ENCODE data around the gene IGLON5.

Gene IGLON5

DNA sequence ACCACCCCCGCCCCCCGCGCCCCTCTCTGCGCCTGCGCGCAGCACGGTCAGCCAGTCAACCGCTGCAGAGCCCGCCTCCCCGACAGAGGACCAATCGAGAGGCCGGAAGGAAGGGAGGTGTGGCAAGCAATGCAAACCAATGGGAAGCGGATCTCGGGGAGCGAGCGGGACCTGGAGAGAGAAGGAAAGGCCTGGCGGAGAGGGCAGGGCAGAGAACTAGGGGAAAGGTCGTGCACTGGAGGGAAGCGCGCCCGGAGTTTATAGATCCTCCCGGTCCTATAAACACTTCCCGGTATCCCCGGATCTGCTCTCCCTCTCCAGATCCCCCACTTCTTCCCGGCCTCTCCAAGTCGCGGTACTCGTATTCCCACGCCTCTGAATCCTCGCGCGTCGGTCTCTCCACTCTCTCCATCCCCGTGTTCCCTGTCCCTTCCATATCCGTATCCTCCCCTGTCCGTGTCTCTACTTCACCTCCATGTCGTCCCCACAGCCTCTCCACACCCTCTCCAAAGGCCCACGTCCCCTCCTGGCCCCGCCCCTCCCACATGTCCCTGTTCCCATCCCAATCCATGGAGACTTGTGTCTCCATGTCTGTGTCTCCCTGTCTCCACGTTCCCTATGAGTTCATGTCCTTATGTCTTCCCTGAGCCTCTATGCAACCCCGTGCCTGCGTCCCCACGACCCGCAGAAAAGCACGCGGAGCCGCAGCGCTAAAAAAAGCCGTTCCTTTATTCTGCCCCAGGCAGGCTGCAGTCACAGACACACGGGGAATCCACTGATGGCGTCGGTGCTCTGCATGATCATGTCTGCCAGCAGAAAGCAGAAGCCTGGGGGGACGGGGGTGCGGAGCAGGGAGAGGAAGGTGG is 55.2 kb downstream of the IGLON5 start:
- DNase-seq, result peak; percentile 93 to 94

- peak in 1 of 2 donors; percentile 29 for DNase-seq
Measured at GRCh38 chr19:51367255-51367564, 55.8 kb downstream of the IGLON5 start.

DNA sequence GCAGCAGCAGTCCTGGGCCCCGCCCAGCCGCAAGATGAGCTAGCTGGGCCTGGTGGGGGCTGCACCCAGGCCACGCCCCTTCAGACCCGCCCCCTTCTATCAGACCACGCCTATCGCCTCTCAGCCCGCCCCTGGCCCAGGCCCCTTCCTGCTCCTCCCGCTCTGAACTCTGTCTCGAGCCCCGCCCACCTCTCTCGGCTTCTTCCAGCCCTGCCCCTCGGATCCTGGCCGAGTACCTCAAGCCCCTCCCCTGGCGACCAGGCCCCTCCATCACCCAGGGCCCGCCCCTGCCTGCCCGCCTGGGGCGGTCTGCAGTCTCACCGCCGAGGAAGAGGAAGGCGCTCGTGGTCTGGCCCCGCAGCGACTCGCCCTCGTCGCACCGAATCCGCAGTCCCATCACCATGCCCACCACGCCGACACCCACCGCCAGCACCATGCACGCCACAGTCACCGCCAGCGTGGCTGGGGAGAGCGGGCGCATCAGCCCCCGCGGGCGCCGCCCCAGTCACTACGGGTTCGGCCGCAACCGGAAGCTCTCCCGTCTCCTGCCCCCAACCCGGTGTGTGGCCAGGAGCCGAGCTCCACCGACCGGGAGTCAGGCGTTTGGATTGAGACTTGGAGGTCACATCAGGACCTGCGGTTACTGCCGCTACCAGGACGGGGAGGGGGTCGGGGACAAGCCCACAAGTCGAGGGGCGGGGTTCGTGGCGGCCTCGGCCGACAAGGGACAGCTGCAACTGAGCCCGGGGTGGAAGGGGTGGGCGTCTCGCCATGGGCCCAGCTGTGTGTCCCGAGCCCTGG is 56.3 kb downstream of the IGLON5 start:
- peak; percentile 97 for DNase-seq

DNA sequence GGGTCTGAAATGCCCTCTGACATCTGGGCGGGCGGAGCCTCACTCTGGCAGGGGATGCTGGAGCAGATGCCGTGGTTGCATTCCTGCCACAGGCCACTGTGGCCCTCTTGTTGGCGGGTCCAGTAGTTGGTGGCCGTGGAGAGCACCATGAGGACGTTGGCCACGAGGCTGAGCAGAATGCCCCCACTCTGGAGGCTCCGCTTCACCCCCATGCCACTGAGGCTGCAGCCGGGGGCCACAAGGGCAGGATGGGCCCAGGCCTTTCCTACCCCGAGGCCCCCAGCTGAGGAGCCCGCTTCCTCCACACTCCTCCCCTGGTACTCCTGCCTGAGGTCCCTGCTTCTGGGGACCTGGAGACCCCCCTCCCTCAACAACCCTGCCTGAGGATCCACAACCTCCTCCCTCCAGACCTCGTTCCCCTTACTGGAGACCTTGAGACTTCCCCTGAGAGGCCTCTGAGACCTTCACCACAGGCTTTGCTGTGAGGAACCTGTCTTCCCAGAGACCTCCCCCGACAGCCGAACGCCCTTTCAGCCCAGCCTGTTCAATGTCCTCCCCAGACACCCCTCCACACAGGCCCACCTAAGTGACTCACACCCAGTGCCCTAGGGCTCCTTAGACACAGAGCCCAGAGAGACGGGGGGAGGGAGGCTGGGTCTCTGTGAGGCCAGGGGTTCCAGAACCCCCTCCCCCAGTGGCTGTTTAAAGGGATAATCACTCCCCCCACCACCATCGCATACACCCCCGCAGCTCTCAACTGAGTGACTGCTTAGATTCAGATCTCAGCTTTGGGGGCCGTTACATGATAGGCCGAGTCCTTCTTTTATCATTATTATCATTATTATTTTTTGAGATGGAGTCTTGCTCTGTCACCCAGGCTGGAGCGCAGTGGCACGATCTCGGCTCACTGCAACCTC is 57.2 kb downstream of the IGLON5 start, which contains the start of gene CLDND2:
Gene CLDND2, minus strand, starts transcription at position 638 of the 917 bp plus-strand sequence. Its CDS starts 426 bp downstream, at position 212.
- no peak for DNase-seq

- DNase-seq, result no peak
Measured at GRCh38 chr19:51370230-51370629, 58.8 kb downstream of the IGLON5 start.

- DNase-seq, result no peak
Measured at GRCh38 chr19:51371186-51371690, 59.8 kb downstream of the IGLON5 start.

GRCh38 chr19:51372021-51372648 is 60.7 kb downstream of the IGLON5 start:
- DNase-seq, result no peak

- peak; percentile 70 to 79 for DNase-seq
Measured at GRCh38 chr19:51372649-51373504, 61.4 kb downstream of the IGLON5 start, which contains the start of gene NKG7. TSS of gene NKG7 (minus strand) at chr19:51372654. CDS start at chr19:51372535, 119 bp downstream.

DNA sequence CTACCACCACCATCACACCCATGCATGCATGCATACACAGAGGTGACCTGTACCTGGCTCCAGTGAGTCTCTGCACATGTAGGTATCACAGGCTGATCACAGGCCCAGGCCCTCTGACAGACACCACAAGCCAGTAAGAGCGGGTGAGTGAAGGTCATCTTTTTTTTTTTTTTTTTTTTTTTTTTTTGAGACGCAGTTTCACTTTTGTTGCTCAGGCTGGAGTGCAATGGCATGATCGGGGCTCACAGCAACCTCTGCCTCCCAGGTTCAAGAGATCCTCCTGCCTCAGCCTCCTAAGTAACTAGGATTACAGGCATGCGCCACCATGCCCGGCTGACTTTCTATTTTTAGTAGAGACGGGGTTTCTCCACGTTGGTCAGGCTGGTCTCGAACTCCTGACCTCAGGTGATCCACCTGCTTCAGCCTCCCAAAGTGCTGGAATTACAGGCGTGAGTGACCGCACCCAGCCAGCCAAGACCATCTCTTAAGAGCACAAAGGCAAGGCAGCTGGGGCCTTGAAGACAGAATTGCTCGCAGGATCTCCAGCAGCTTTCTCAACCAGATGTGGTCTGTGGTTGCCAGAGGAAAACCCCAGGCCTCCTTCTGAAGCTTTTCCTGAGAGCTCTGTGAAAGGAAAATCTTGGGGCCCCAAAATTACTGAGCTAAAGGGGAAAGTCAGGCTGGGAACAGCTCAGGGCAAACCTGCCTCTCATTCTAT is 64.2 kb downstream of the IGLON5 start:
- DNase-seq, result no peak

GRCh38 chr19:51377422-51377821 is 66.0 kb downstream of the IGLON5 start:
- DNase-seq, result no peak

- no peak for DNase-seq
Measured at GRCh38 chr19:51380379-51380778, 68.9 kb downstream of the IGLON5 start.
